HCT116 (cell line): ENCODE measurements around the gene C12orf75. TPM values are rescaled to one million over a fixed set of nuclear protein-coding genes. Genes with fewer than 3 reads are reported as not detected.
A peak's percentile ranks its signal among the peaks of the same experiment; 100 is the strongest.

Source experiments
- ATAC-seq: fragments of 200-7000 bp; cut with Tn5 transposase; 2 replicates; pipeline ENCODE4 v1.9.1; 2020; ENCODE audit warnings: mild to moderate bottlenecking, moderate library complexity
- Bru-seq: library from RNA; stranded (reverse); fragments of 400-500 nt; gene quantifications from one replicate; lab custom pipeline; 2021; lab: Mats Ljungman, UMichigan
- BruChase-seq, 2 experiments: library from RNA; stranded (reverse); fragments of 400-500 nt; gene quantifications; one replicate each; lab custom pipeline; 2021; lab: Mats Ljungman, UMichigan
- BruUV-seq: library from RNA; stranded (reverse); fragments of 400-500 nt; replicated peaks from 2 replicates; lab custom pipeline; 2021; lab: Mats Ljungman, UMichigan
- CTCF ChIA-PET: fragments of 300-600 bp; sonication (Branson Sonifier 250); formaldehyde crosslinking; loops from one replicate; lab custom pipeline; 2021; ENCODE audit warnings: antibody characterized with exemption; lab: Charles Lee
- POLR2A ChIA-PET: fragments of 300-600, 350-600 bp; sonication (Branson Sonifier 250); formaldehyde crosslinking; loops from one replicate; lab custom pipeline; 2021; ENCODE audit warnings: antibody characterized with exemption; lab: Charles Lee
- RAD21 ChIA-PET, 2 experiments: fragments of 300-600 bp; sonication (Branson Sonifier 250); formaldehyde crosslinking; loops; one replicate each; lab custom pipeline; 2023; ENCODE audit warnings: low total read pairs in 2 of 2; ENCODE audit not compliant: uncharacterized antibody in 2 of 2, unreplicated experiment in 2 of 2, low non-redundant PET in 1 of 2; lab: Charles Lee
- DNase-seq: peaks from one replicate; pipeline ENCODE4 v3.0.0-alpha.2; 2010; ENCODE audit warnings: low read depth, low spot score
- H2AFZ ChIP-seq: fragments of 200-600 bp; shearing (Covaris generic), sonication (generic); 2 replicates; pipeline ENCODE4 v1.6.1; 2017; ENCODE audit warnings: low read depth, mixed run types, mixed read lengths, antibody characterized with exemption, low read length; ENCODE audit not compliant: poor library complexity, severe bottlenecking
- H3K27ac ChIP-seq: 2 replicates; pipeline ENCODE4 v1.5.1; 2012; ENCODE audit warnings: low read depth, low read length
- H3K27me3 ChIP-seq: fragments of 200-600 bp; sonication (generic); 2 replicates; pipeline ENCODE4 v1.6.1; 2016; ENCODE audit warnings: mixed run types, low read length, mixed read lengths; ENCODE audit not compliant: insufficient read depth
- H3K36me3 ChIP-seq, 2 experiments: fragments of 200-500 bp in 1 of 2; fragments of 200-600 bp in 1 of 2; sonication (Bioruptor generic) in 1 of 2; sonication (generic) in 1 of 2; 2 replicates each; pipeline versions ENCODE4 v1.5.1 to v1.6.1; 2014 to 2016; ENCODE audit warnings: low read length in 2 of 2, inconsistent platforms in 1 of 2, mixed read lengths in 1 of 2, mixed run types in 1 of 2; ENCODE audit not compliant: insufficient read depth in 2 of 2, control insufficient read depth in 1 of 2
- H3K4me1 ChIP-seq, 2 experiments: fragments of 200-600 bp in 1 of 2; sonication (generic) in 1 of 2; 2 replicates each; pipeline versions ENCODE4 v1.5.1 to v1.6.1; 2012 to 2017; ENCODE audit warnings: low read length in 2 of 2, inconsistent platforms in 1 of 2, mild to moderate bottlenecking in 1 of 2, mixed read lengths in 1 of 2, mixed run types in 1 of 2, moderate library complexity in 1 of 2; ENCODE audit not compliant: insufficient read depth in 2 of 2, control insufficient read depth in 1 of 2
- H3K4me2 ChIP-seq: fragments of 200-600 bp; sonication (generic); 2 replicates; pipeline ENCODE4 v1.6.1; 2017; ENCODE audit warnings: mixed run types, low read length, mixed read lengths
- H3K4me3 ChIP-seq, 2 experiments: fragments of 200-600 bp in 1 of 2; sonication (generic) in 1 of 2; replicated peaks in 1 of 2; 2 replicates each; pipeline ENCODE4 v1.5.1; 2011 to 2016; ENCODE audit warnings: low read length in 2 of 2, control low read depth in 1 of 2, low read depth in 1 of 2, mild to moderate bottlenecking in 1 of 2, mixed read lengths in 1 of 2, mixed run types in 1 of 2
- H3K79me2 ChIP-seq: fragments of 200-600 bp; sonication (generic); 2 replicates; pipeline ENCODE4 v1.6.1; 2017; ENCODE audit warnings: mild to moderate bottlenecking, mixed run types, low read length, moderate library complexity, mixed read lengths; ENCODE audit not compliant: insufficient read depth
- H3K9ac ChIP-seq: fragments of 200-600 bp; sonication (generic); 2 replicates; pipeline ENCODE4 v1.6.1; 2016; ENCODE audit warnings: low read length, mixed read lengths
- H3K9me2 ChIP-seq: fragments of 200-600 bp; sonication (generic), shearing (Covaris generic); 2 replicates; pipeline ENCODE4 v1.6.1; 2017; ENCODE audit warnings: mixed run types, mild to moderate bottlenecking, moderate library complexity; ENCODE audit not compliant: insufficient read depth
- H3K9me3 ChIP-seq, 2 experiments: fragments of 200-500 bp in 1 of 2; fragments of 200-600 bp in 1 of 2; sonication (Bioruptor generic) in 1 of 2; sonication (generic) in 1 of 2; 2 replicates each; pipeline ENCODE4 v1.6.1; 2014 to 2017; ENCODE audit warnings: low read length in 2 of 2, mixed read lengths in 2 of 2, inconsistent platforms in 1 of 2, low read depth in 1 of 2, mild to moderate bottlenecking in 1 of 2, mixed run types in 1 of 2, moderate library complexity in 1 of 2; ENCODE audit not compliant: control insufficient read depth in 1 of 2, insufficient read depth in 1 of 2
- H4K20me1 ChIP-seq: fragments of 200-600 bp; sonication (generic), shearing (Covaris generic); 2 replicates; pipeline ENCODE4 v1.6.1; 2017; ENCODE audit warnings: mixed run types, mild to moderate bottlenecking, moderate library complexity; ENCODE audit not compliant: insufficient read depth
- CEBPB ChIP-seq: IDR thresholded peaks from 2 replicates; pipeline ENCODE4 v1.6.1; 2012; ENCODE audit warnings: low read depth
- EGR1 ChIP-seq: IDR thresholded peaks from 2 replicates; pipeline ENCODE4 v1.6.1; 2012; ENCODE audit warnings: low read depth
- ELF1 ChIP-seq: IDR thresholded peaks from 2 replicates; pipeline ENCODE4 v1.6.1; 2012; ENCODE audit warnings: low read depth, borderline replicate concordance
- EZH2 ChIP-seq: fragments of 200-600 bp; sonication (generic); IDR thresholded peaks from 2 replicates; pipeline ENCODE4 v1.6.1; 2017; ENCODE audit warnings: antibody characterized with exemption, mixed run types
- FOSL1 ChIP-seq: IDR thresholded peaks from 2 replicates; pipeline ENCODE4 v1.6.1; 2012; ENCODE audit warnings: low read depth
- JUND ChIP-seq: IDR thresholded peaks from 2 replicates; pipeline ENCODE4 v1.6.1; 2012
- POLR2AphosphoS5 ChIP-seq: IDR thresholded peaks from 2 replicates; pipeline ENCODE4 v1.6.1; 2011; ENCODE audit warnings: mild to moderate bottlenecking, low read depth, low read length, moderate library complexity
- RAD21 ChIP-seq: IDR thresholded peaks from 2 replicates; pipeline ENCODE4 v1.6.1; 2012; ENCODE audit warnings: low read depth, mild to moderate bottlenecking
- SRF ChIP-seq: IDR thresholded peaks from 2 replicates; pipeline ENCODE4 v1.6.1; 2012; ENCODE audit warnings: low read depth
- TCF7L2 ChIP-seq: IDR thresholded peaks from 2 replicates; pipeline ENCODE4 v1.7.0; 2011; ENCODE audit warnings: borderline replicate concordance, inconsistent platforms; ENCODE audit not compliant: insufficient read depth, insufficient read length; ENCODE audit errors: extremely low read depth
- YY1 ChIP-seq: IDR thresholded peaks from 2 replicates; pipeline ENCODE4 v1.6.1; 2011; ENCODE audit warnings: low read length, low read depth, moderate library complexity, mild to moderate bottlenecking; ENCODE audit not compliant: insufficient replicate concordance; ENCODE audit errors: extremely low read depth
- ZFX ChIP-seq: fragments of 450-650 bp; IDR thresholded peaks from 2 replicates; pipeline ENCODE4 v1.6.1; 2017
- intact Hi-C: fragments of 100-400 bp; cut with micrococcal nuclease; formaldehyde crosslinking; loops from 2 replicates; pipeline ENCODE4 v1.10.0; 2022
- long read RNA-seq: library from polyadenylated mRNA; unstranded; transcript quantifications from one replicate; pipeline ENCODE4 v2.0.0, GENCODE V29; 2021; ENCODE audit not compliant: unreplicated experiment
- polyA plus RNA-seq: library from polyadenylated mRNA; unstranded; fragments of >200 nt; gene quantifications from 2 replicates; pipeline ENCODE4 v1.2.1, GENCODE V29; 2012; ENCODE audit warnings: missing spikeins
- total RNA-seq: library from RNA; stranded (reverse); gene quantifications from one replicate; pipeline ENCODE4 v1.2.1, GENCODE V29; 2021; ENCODE audit not compliant: unreplicated experiment
- TF ChIP-seq, protein P1 (sequence below): IDR thresholded peaks from 2 replicates; pipeline ENCODE4 v1.6.1; 2012
- TF ChIP-seq, protein P2 (sequence below), 3 experiments: fragments of 200-600 bp in 1 of 3; sonication (generic) in 1 of 3; IDR thresholded peaks in 2 of 3; conservative IDR thresholded peaks in 1 of 3; 2 replicates each; pipeline ENCODE4 v1.5.1; 2012 to 2017; ENCODE audit warnings: low read depth in 2 of 3, low read length in 2 of 3, antibody characterized with exemption in 1 of 3, borderline replicate concordance in 1 of 3, control low read depth in 1 of 3, mild to moderate bottlenecking in 1 of 3, mixed read lengths in 1 of 3, mixed run types in 1 of 3, moderate library complexity in 1 of 3; ENCODE audit not compliant: insufficient read depth in 1 of 3
- TF ChIP-seq, protein P3 (sequence below): IDR thresholded peaks from 2 replicates; pipeline ENCODE4 v1.6.1; 2012
- TF ChIP-seq, protein P4 (sequence below): IDR thresholded peaks from 2 replicates; pipeline ENCODE4 v1.6.1; 2012; ENCODE audit warnings: low read depth

The C12orf75 gene
- 81.0 TPM for total RNA-seq
- polyA plus RNA-seq = 31.4 and 49.4 TPM in 2 replicates
- Bru-seq, nascent RNA = percentile 54 among the genes with signal in this experiment
- percentile 51 among the genes with signal in this experiment for BruChase-seq, experiment 1, labeled RNA remaining after a 6-hour chase
- percentile 65 among the genes with signal in this experiment for BruChase-seq, experiment 2, labeled RNA remaining after a 2-hour chase
- long read RNA-seq, transcript C12orf75-201 (6 exons, 1,366 nt) = major isoform, 91 of 116 reads
- long read RNA-seq, transcript C12orf75-208 (5 exons, 1,329 nt) = minor isoform, 12 of 116 reads
- long read RNA-seq, partial matches to known transcripts = 5 of 116 reads
- long read RNA-seq, other reads (novel, unspliced or antisense) = 6 of 116 reads

DNA sequence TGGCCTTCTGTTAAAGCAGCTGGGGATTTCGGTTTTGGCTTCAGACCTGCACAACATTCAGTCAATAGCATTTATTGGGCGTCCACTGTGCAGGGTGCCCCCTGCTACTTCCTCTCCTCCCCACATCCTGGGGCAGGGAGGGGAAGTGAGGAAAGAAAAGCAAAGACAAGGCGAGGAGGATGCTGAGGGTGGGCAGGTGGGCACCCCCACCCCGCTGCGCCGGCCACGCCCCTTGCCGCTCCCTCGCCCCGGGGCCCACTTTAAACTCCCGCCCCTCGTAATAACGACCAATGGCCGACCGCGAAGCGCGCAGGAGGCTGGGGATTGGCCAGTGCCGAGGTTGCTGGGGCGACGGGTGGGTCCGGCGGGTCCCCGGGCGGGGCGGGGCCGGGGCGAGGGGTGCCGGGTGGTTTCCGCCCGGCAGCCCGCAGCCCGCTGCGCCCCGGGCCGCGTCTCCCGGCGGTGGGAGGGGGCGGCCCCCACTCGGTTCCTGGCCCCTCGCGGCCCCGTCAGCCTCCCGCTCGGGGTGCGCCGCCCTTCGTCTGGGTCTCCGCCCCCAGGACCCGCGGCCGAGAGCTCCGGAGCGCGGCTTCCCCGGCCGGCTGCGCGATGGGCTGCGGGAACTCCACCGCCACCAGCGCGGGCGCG is at the start of gene C12orf75:
TSS of gene C12orf75 (plus strand) at position 409 of the 648 bp plus-strand sequence. CDS start at position 610, 201 bp downstream.
- ChIA-PET CTCF (no interaction called here), POLR2A (interaction anchor here (0.7 kb wide), 1 partner anchor 16 kb away, joined by 3 read pairs; no protein-coding TSS in a partner anchor), RAD21 (interaction anchor here (0.6 to 0.7 kb wide), 2 partner anchors 698 to 1784 kb away, joined by 3 to 4 read pairs; no protein-coding TSS in a partner anchor)
- no peaks in the 10 kb centered on the region for H3K27me3 ChIP-seq
- H2AFZ ChIP-seq = peak within 1 kb of the TSS; percentile 98
- H3K4me3 ChIP-seq = peak within 1 kb of the TSS; percentile 62 to 76
- peak within 1 kb of the TSS; percentile 87 for H3K4me2 ChIP-seq
- H3K9me2 ChIP-seq = no peaks in the 10 kb centered on the region
- no peaks in the 10 kb centered on the region for H3K9me3 ChIP-seq
- DNase-seq = peak; percentile 54
- ATAC-seq = peak; percentile 97
- H3K79me2 ChIP-seq = peaks cover 35% of the 10 kb centered on the region
- H3K4me1 ChIP-seq = peaks cover 14 to 25% of the 10 kb centered on the region in 2 experiments
- no peaks in the 10 kb centered on the region for H4K20me1 ChIP-seq
- intact Hi-C loops = no loop called here
- peak within 1 kb of the TSS; percentile 42; the same call in 1 of the 2 replicates for H3K27ac ChIP-seq
- H3K36me3 ChIP-seq = no peaks in the 10 kb centered on the region
- BruUV-seq = no TSS peak
- H3K9ac ChIP-seq = peak within 1 kb of the TSS; percentile 61
- TF ChIP-seq, protein P1, sequence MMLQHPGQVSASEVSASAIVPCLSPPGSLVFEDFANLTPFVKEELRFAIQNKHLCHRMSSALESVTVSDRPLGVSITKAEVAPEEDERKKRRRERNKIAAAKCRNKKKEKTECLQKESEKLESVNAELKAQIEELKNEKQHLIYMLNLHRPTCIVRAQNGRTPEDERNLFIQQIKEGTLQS = no peak
- TF ChIP-seq YY1 (no peak), RAD21 (no peak), ZFX (0 out of 2 replicates have a peak, but pooled peaks have one; percentile 27), JUND (no peak), FOSL1 (no peak), EZH2 (no peak), CEBPB (no peak), ELF1 (no peak), SRF (no peak), EGR1 (no peak), POLR2AphosphoS5 (peak; percentile 47; the same call in 1 of the 2 replicates), TCF7L2 (no peak)
- TF ChIP-seq, protein P2, sequence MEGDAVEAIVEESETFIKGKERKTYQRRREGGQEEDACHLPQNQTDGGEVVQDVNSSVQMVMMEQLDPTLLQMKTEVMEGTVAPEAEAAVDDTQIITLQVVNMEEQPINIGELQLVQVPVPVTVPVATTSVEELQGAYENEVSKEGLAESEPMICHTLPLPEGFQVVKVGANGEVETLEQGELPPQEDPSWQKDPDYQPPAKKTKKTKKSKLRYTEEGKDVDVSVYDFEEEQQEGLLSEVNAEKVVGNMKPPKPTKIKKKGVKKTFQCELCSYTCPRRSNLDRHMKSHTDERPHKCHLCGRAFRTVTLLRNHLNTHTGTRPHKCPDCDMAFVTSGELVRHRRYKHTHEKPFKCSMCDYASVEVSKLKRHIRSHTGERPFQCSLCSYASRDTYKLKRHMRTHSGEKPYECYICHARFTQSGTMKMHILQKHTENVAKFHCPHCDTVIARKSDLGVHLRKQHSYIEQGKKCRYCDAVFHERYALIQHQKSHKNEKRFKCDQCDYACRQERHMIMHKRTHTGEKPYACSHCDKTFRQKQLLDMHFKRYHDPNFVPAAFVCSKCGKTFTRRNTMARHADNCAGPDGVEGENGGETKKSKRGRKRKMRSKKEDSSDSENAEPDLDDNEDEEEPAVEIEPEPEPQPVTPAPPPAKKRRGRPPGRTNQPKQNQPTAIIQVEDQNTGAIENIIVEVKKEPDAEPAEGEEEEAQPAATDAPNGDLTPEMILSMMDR (IDR thresholded peaks at IDR 0.05 in 2 of 3, conservative IDR thresholded peaks at IDR 0.05 in 1 of 3; ENCODE audit: borderline replicate concordance in 1 of 3, insufficient read depth in 1 of 3, low read depth in 2 of 3, low read length in 2 of 3) = no peak
- TF ChIP-seq, protein P3, sequence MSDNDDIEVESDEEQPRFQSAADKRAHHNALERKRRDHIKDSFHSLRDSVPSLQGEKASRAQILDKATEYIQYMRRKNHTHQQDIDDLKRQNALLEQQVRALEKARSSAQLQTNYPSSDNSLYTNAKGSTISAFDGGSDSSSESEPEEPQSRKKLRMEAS = peak; percentile 21; the same call in 1 of the 2 replicates
- TF ChIP-seq, protein P4, sequence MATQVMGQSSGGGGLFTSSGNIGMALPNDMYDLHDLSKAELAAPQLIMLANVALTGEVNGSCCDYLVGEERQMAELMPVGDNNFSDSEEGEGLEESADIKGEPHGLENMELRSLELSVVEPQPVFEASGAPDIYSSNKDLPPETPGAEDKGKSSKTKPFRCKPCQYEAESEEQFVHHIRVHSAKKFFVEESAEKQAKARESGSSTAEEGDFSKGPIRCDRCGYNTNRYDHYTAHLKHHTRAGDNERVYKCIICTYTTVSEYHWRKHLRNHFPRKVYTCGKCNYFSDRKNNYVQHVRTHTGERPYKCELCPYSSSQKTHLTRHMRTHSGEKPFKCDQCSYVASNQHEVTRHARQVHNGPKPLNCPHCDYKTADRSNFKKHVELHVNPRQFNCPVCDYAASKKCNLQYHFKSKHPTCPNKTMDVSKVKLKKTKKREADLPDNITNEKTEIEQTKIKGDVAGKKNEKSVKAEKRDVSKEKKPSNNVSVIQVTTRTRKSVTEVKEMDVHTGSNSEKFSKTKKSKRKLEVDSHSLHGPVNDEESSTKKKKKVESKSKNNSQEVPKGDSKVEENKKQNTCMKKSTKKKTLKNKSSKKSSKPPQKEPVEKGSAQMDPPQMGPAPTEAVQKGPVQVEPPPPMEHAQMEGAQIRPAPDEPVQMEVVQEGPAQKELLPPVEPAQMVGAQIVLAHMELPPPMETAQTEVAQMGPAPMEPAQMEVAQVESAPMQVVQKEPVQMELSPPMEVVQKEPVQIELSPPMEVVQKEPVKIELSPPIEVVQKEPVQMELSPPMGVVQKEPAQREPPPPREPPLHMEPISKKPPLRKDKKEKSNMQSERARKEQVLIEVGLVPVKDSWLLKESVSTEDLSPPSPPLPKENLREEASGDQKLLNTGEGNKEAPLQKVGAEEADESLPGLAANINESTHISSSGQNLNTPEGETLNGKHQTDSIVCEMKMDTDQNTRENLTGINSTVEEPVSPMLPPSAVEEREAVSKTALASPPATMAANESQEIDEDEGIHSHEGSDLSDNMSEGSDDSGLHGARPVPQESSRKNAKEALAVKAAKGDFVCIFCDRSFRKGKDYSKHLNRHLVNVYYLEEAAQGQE = no peak
